ENCODE data around the gene TMEM40.

The TMEM40 gene

GRCh38 chr3:12759693-12760565 lies 870 bp upstream of the TMEM40 start:
- no peak for TF ChIP-seq GATA3 (IDR thresholded peaks at IDR 0.05; ENCODE audit: low read depth, low read length)

- no peak for TF ChIP-seq GATA3 (IDR thresholded peaks at IDR 0.05; ENCODE audit: low read depth, low read length)
- TF ChIP-seq GATA2 (IDR thresholded peaks at IDR 0.05; ENCODE audit: low read depth, low read length) = no peak
Observed at GRCh38 chr3:12758025-12758781, 856 bp downstream of the TMEM40 start.

DNA sequence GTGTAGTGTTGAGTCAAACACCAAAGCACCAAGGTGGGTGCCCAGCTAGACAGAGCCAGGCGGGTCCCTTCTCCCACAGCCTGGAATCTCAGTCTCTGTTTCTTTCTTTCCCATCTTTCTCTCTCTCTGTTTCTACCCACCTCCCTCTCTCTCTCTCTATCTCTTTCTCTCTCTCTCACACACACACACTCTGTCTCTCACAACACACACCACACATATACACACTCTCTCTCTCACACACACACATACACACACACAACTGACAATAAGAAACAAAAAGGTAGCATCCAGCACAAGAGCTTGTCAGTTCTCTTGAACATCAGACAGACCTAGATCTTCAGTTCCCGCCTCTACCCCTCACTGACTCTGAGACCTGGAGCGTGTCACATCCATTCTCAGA lies 2.4 kb downstream of the TMEM40 start:
- TF ChIP-seq GATA2 (IDR thresholded peaks at IDR 0.05; ENCODE audit: low read depth, low read length) (no peak), GATA3 (IDR thresholded peaks at IDR 0.05; ENCODE audit: low read depth, low read length) (no peak)

DNA sequence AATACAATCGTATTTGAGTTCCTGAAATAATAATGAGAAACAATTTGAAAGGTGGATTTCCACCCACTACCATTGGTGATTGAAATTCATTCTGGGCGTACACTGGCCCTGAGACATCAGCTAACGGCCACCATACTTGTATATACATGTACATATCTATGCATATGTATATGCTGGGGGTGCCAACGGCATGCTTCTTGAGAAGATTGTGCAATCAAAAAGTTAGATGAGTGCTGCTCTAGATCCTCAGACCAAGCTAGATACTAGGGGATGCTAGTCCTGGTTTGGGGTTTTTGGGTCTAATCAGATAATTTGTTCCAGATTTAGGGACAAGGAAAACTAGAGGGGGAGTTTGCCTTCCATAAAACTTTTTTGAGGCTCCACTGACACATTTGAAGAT lies 2.9 kb downstream of the TMEM40 start:
- TF ChIP-seq GATA3 (IDR thresholded peaks at IDR 0.05; ENCODE audit: low read depth, low read length) (no peak), GATA2 (IDR thresholded peaks at IDR 0.05; ENCODE audit: low read depth, low read length) (no peak)

GRCh38 chr3:12755754-12756153 lies 3.3 kb downstream of the TMEM40 start:
- TF ChIP-seq GATA2 (IDR thresholded peaks at IDR 0.05; ENCODE audit: low read depth, low read length) (no peak), GATA3 (IDR thresholded peaks at IDR 0.05; ENCODE audit: low read depth, low read length) (no peak)

DNA sequence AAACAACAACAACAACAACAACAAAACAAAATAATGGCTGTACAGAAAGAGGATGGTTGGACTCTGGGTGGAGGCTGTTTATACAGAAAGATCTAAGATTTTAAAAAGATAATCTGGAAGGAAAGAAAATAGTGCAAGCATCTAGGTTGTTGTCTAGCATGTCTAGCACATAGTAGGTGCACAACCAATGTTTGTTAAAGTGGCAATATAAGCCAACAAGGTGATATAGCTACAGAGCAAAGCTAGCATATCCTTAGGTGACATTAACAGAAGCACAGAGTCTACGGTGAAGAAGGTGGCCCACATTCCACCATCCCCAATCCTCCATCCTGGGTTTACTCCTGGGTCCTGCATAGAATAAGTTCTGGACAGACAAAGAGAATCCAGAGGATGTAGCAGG lies 4.7 kb downstream of the TMEM40 start:
- TF ChIP-seq GATA3 (IDR thresholded peaks at IDR 0.05; ENCODE audit: low read depth, low read length) (no peak), GATA2 (IDR thresholded peaks at IDR 0.05; ENCODE audit: low read depth, low read length) (no peak)

- TF ChIP-seq GATA2 (IDR thresholded peaks at IDR 0.05; ENCODE audit: low read depth, low read length) = no peak
- TF ChIP-seq GATA3 (IDR thresholded peaks at IDR 0.05; ENCODE audit: low read depth, low read length) = no peak
Observed at GRCh38 chr3:12753275-12754028, 5.6 kb downstream of the TMEM40 start.

DNA sequence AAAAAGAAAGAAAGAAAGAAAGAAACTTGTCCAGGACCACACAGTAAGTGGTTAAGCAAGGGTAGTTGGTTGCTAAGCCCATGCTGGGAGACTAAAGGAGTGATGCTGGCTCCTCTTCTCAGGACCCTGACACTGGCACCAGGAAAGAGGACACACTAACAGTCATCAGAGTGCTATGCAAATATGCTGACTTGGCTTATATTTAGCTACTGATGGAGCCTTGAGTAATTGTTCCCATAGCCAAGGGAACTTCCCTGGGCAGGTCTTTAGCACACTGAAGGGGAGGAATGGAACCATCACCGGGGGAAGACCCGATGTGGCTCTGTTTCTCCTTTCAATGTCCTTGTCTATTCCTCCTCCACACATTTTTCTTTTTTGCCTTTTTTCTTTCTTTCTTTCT lies 6.2 kb downstream of the TMEM40 start:
- no peak for TF ChIP-seq GATA3 (IDR thresholded peaks at IDR 0.05; ENCODE audit: low read depth, low read length)
- no peak for TF ChIP-seq GATA2 (IDR thresholded peaks at IDR 0.05; ENCODE audit: low read depth, low read length)

- TF ChIP-seq GATA2 (IDR thresholded peaks at IDR 0.05; ENCODE audit: low read depth, low read length) = no peak
- TF ChIP-seq GATA3 (IDR thresholded peaks at IDR 0.05; ENCODE audit: low read depth, low read length) = no peak
Observed at GRCh38 chr3:12752102-12752501, 7.0 kb downstream of the TMEM40 start.

- no peak for TF ChIP-seq GATA2 (IDR thresholded peaks at IDR 0.05; ENCODE audit: low read depth, low read length)
- TF ChIP-seq GATA3 (IDR thresholded peaks at IDR 0.05; ENCODE audit: low read depth, low read length) = no peak
Observed at GRCh38 chr3:12751571-12751970, 7.5 kb downstream of the TMEM40 start.

GRCh38 chr3:12750658-12751071 lies 8.4 kb downstream of the TMEM40 start:
- TF ChIP-seq GATA2 (IDR thresholded peaks at IDR 0.05; ENCODE audit: low read depth, low read length) (no peak), GATA3 (IDR thresholded peaks at IDR 0.05; ENCODE audit: low read depth, low read length) (no peak)

- TF ChIP-seq GATA2 (IDR thresholded peaks at IDR 0.05; ENCODE audit: low read depth, low read length) (no peak), GATA3 (IDR thresholded peaks at IDR 0.05; ENCODE audit: low read depth, low read length) (no peak)
Observed at GRCh38 chr3:12750223-12750622, 8.8 kb downstream of the TMEM40 start.

DNA sequence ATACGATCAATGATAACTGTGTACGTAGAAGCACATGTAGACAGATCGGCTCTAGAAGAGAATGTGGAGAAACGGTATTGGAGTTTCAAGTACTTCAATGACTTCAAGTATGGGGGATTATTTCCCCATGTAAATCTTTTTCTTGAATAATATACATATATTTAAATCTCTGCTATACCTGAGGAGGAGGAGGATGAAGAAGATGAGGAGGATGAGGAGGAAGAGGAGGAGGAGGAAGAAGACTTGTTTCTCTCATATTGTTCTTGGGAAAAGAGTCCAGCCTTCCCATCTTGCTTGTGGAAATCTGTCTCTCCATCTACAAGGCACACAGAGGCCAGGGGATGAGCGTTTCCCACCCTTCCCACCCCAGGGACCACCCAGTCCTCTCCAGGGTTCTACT lies 10.6 kb downstream of the TMEM40 start:
- TF ChIP-seq GATA3 (IDR thresholded peaks at IDR 0.05; ENCODE audit: low read depth, low read length) = no peak
- TF ChIP-seq GATA2 (IDR thresholded peaks at IDR 0.05; ENCODE audit: low read depth, low read length) = no peak

- TF ChIP-seq GATA3 (IDR thresholded peaks at IDR 0.05; ENCODE audit: low read depth, low read length) (no peak), GATA2 (IDR thresholded peaks at IDR 0.05; ENCODE audit: low read depth, low read length) (no peak)
Observed at GRCh38 chr3:12746419-12746818, 12.6 kb downstream of the TMEM40 start.
